ENCODE data around the gene ARID1B. TPM values are rescaled to one million over a fixed set of nuclear protein-coding genes. Genes with fewer than 3 reads are reported as not detected.

Gene ARID1B
- total RNA-seq, 2 experiments from 2014 or later: 36.9 to 38.9 TPM

GRCh38 chr6:156884306-156884705 lies 107.1 kb downstream of the ARID1B start:
- intact Hi-C loops (cut with micrococcal nuclease): loop anchor here (10.0 kb wide), 1 partner anchor 100 kb away; no protein-coding TSS in a partner anchor
- Mint-ChIP-seq H3K4me1 (ENCODE audit: low read depth) (peaks cover 77% of the 10 kb centered on the region), H3K9me3 (no peaks in the 10 kb centered on the region), H3K4me3 (no peak overlapping the region), H3K27me3 (no peaks in the 10 kb centered on the region), H3K27ac (no peak overlapping the region), H3K36me3 (ENCODE audit: low read depth) (no peaks in the 10 kb centered on the region)
- CTCF ChIA-PET: interaction anchor here (0.8 to 1.2 kb wide), 3 partner anchors 9 to 69 kb away, joined by 3 read pairs; no protein-coding TSS in a partner anchor
- ATAC-seq: no peak
- no peak for DNase-seq
- no peak for TF ChIP-seq CTCF (IDR thresholded peaks at IDR 0.05)
- POLR2A ChIA-PET: no interaction called here

DNA sequence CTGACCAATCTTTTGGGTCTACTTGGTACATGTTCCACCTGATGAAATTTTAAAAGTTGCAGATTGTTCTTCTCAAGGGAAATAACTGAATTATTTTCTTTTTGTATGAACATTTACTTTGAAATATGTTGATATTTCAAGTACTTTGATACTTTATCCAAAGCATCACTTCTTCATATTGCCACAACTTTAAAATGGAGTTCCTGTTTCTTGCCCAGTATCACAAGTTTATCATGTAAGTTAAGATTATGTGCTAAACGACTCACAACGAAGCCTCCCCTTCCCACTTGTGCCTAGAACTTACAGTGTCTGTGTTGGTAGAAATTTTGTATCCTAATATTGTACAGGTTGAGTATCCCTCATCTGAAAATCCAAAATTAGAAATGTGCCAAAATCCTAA lies 108.4 kb downstream of the ARID1B start:
- H3K27me3 Mint-ChIP-seq: no peaks in the 10 kb centered on the region
- H3K4me3 Mint-ChIP-seq: no peak overlapping the region
- peaks cover 78% of the 10 kb centered on the region for H3K4me1 Mint-ChIP-seq (ENCODE audit: low read depth)
- no peak overlapping the region for H3K27ac Mint-ChIP-seq
- ChIA-PET CTCF (interaction anchor here (1.1 kb wide), 1 partner anchor 10 kb away, joined by 3 read pairs; no protein-coding TSS in a partner anchor), POLR2A (no interaction called here)
- DNase-seq: no peak
- intact Hi-C loops (cut with micrococcal nuclease): loop anchor here (10.0 kb wide), 1 partner anchor 101 kb away; no protein-coding TSS in a partner anchor
- no peak for TF ChIP-seq CTCF (IDR thresholded peaks at IDR 0.05)
- no peak for ATAC-seq
- no peaks in the 10 kb centered on the region for H3K9me3 Mint-ChIP-seq
- no peaks in the 10 kb centered on the region for H3K36me3 Mint-ChIP-seq (ENCODE audit: low read depth)

GRCh38 chr6:156886409-156886808 lies 109.2 kb downstream of the ARID1B start:
- Mint-ChIP-seq H3K4me3 (peak overlapping the region; percentile 39), H3K27ac (peak overlapping the region; percentile 78), H3K27me3 (no peaks in the 10 kb centered on the region), H3K9me3 (no peaks in the 10 kb centered on the region), H3K36me3 (ENCODE audit: low read depth) (no peaks in the 10 kb centered on the region), H3K4me1 (ENCODE audit: low read depth) (peaks cover 81% of the 10 kb centered on the region)
- DNase-seq (peak; percentile 27), ATAC-seq (peak; percentile 37)
- no peak for TF ChIP-seq CTCF (IDR thresholded peaks at IDR 0.05)
- ChIA-PET POLR2A (interaction anchor here (1.0 kb wide), 1 partner anchor 108 kb away, joined by 3 read pairs; no protein-coding TSS in a partner anchor), CTCF (no interaction called here)
- intact Hi-C loops (cut with micrococcal nuclease): loop anchor here (10.0 kb wide), 1 partner anchor 102 kb away; no protein-coding TSS in a partner anchor

- CTCF ChIA-PET: interaction anchor here (0.7 kb wide), 1 partner anchor 10 kb away, joined by 3 read pairs; no protein-coding TSS in a partner anchor
- H3K4me1 Mint-ChIP-seq (ENCODE audit: low read depth): peaks cover 72% of the 10 kb centered on the region
Measured at GRCh38 chr6:156887623-156888269, 110.6 kb downstream of the ARID1B start.

More at GRCh38 chr6:156887623-156888269, 110.6 kb downstream of the ARID1B start:
- Mint-ChIP-seq H3K4me3 (peak overlapping the region; percentile 26), H3K36me3 (ENCODE audit: low read depth) (no peaks in the 10 kb centered on the region), H3K27ac (peak overlapping the region; percentile 90), H3K9me3 (no peaks in the 10 kb centered on the region), H3K27me3 (no peaks in the 10 kb centered on the region)
- POLR2A ChIA-PET: interaction anchor here (1.2 kb wide), 1 partner anchor 10 kb away, joined by 3 read pairs; no protein-coding TSS in a partner anchor
- intact Hi-C loops (cut with micrococcal nuclease): loop anchor here (10.0 kb wide), 1 partner anchor 103 kb away; no protein-coding TSS in a partner anchor
- ATAC-seq (peak; percentile 85), DNase-seq (peak; percentile 50)
- TF ChIP-seq CTCF (IDR thresholded peaks at IDR 0.05): no peak

All from activated CD8-positive, alpha-beta T cell treated with anti-CD3 and anti-CD28 coated beads for 36 hours (primary cell).